ENCODE measurements around the gene MATR3. TPM values are rescaled to one million over a fixed set of nuclear protein-coding genes. Genes with fewer than 3 reads are reported as not detected.

The MATR3 gene, protein sequence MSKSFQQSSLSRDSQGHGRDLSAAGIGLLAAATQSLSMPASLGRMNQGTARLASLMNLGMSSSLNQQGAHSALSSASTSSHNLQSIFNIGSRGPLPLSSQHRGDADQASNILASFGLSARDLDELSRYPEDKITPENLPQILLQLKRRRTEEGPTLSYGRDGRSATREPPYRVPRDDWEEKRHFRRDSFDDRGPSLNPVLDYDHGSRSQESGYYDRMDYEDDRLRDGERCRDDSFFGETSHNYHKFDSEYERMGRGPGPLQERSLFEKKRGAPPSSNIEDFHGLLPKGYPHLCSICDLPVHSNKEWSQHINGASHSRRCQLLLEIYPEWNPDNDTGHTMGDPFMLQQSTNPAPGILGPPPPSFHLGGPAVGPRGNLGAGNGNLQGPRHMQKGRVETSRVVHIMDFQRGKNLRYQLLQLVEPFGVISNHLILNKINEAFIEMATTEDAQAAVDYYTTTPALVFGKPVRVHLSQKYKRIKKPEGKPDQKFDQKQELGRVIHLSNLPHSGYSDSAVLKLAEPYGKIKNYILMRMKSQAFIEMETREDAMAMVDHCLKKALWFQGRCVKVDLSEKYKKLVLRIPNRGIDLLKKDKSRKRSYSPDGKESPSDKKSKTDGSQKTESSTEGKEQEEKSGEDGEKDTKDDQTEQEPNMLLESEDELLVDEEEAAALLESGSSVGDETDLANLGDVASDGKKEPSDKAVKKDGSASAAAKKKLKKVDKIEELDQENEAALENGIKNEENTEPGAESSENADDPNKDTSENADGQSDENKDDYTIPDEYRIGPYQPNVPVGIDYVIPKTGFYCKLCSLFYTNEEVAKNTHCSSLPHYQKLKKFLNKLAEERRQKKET
- total RNA-seq (2014; rRNA removed): 139 and 162 TPM in 2 replicates
- percentile 94 among the genes with signal in this experiment for Bru-seq, nascent RNA
- BruChase-seq, experiment 1, labeled RNA remaining after a 6-hour chase: percentile 95 among the genes with signal in this experiment
- percentile 95 among the genes with signal in this experiment for BruChase-seq, experiment 2, labeled RNA remaining after a 2-hour chase
- long read RNA-seq, full-length matches to known transcripts: 327 of 463 reads
- long read RNA-seq, partial matches to known transcripts: 37 of 463 reads
- long read RNA-seq, other reads (novel, unspliced or antisense): 99 of 463 reads

GRCh38 chr5:139293507-139294373 is at the start of gene MATR3:
Gene MATR3, plus strand, starts transcription at chr5:139293740. Its CDS starts 13,676 bp downstream, at chr5:139307416.
- ChIA-PET CTCF (interaction anchor here (0.6 kb wide), 1 partner anchor 48 kb away, joined by 3 read pairs; the partner anchor contains the start of gene PAIP2), POLR2A (ENCODE audit: unreplicated experiment) (interaction anchor here (0.5 to 1.1 kb wide), 9 partner anchors 11 to 714 kb away, joined by 3 to 17 read pairs (median 4); no protein-coding TSS in a partner anchor)
- no peaks in the 10 kb centered on the region for H3F3A ChIP-seq (ENCODE audit: low read length, unreplicated experiment)
- no peaks in the 10 kb centered on the region for H3K9me3 ChIP-seq (ENCODE audit: low read length)
- TSS peak; percentile 92 for BruUV-seq (replicated peaks)
- peak within 1 kb of the TSS; percentile 85 for H3K4me2 ChIP-seq (ENCODE audit: low read length)
- peak within 1 kb of the TSS; percentile 100 for H3K9ac ChIP-seq (ENCODE audit: low read length)
- peak within 1 kb of the TSS; percentile 88 for H3K27ac ChIP-seq (ENCODE audit: low read length)
- H3K4me1 ChIP-seq (ENCODE audit: insufficient read depth, low read length): peaks cover 21% of the 10 kb centered on the region; the same call in 1 of the 2 replicates
- peaks cover 44% of the 10 kb centered on the region for H4K20me1 ChIP-seq (ENCODE audit: low read length)
- TF ChIP-seq CTCF (conservative IDR thresholded peaks at IDR 0.05; ENCODE audit: low read depth, low read length) (no peak), EZH2phosphoT487 (IDR thresholded peaks at IDR 0.05; ENCODE audit: borderline replicate concordance, low read length) (no peak), EZH2 (IDR thresholded peaks at IDR 0.05; ENCODE audit: low read length, unreplicated experiment) (no peak)
- ATAC-seq: peak; percentile 88
- H3K9me2 ChIP-seq (replicated peaks; ENCODE audit: low read length): no peaks in the 10 kb centered on the region
- 0 out of 2 replicates have a peak, but pooled peaks cover 2% of the 10 kb centered on the region for H3K36me3 ChIP-seq (ENCODE audit: low read depth, low read length)
- DNase-seq: peak; percentile 91
- peak within 1 kb of the TSS; percentile 86 for H2AFZ ChIP-seq (ENCODE audit: low read length)
- H3K27me3 ChIP-seq (ENCODE audit: low read length): no peaks in the 10 kb centered on the region
- H3K79me2 ChIP-seq (ENCODE audit: low read length): peaks cover 57% of the 10 kb centered on the region
- intact Hi-C loops (cut with micrococcal nuclease): loop anchor here (2.0 kb wide), 1 partner anchor 47 kb away; the partner anchor contains the start of gene PAIP2
- peak within 1 kb of the TSS; percentile 97 for H3K4me3 ChIP-seq (ENCODE audit: low read length)

GRCh38 chr5:139245637-139246339 is 47.8 kb upstream of the MATR3 start:
- H3K27ac ChIP-seq (ENCODE audit: low read length): no peak overlapping the region
- H3K4me2 ChIP-seq (ENCODE audit: low read length): peak overlapping the region; percentile 26; the same call in 1 of the 2 replicates
- DNase-seq (no peak), ATAC-seq (no peak; the same call in 1 of the 2 replicates)
- BruUV-seq (replicated peaks): no TSS peak
- intact Hi-C loops (cut with micrococcal nuclease): no loop called here
- no peak overlapping the region for H3K4me3 ChIP-seq (ENCODE audit: low read length)
- no peaks in the 10 kb centered on the region for H3K9me3 ChIP-seq (ENCODE audit: low read length)
- H2AFZ ChIP-seq (ENCODE audit: low read length): peak overlapping the region; percentile 68
- no peaks in the 10 kb centered on the region for H3K36me3 ChIP-seq (ENCODE audit: low read depth, low read length)
- H3K9me2 ChIP-seq (replicated peaks; ENCODE audit: low read length): no peaks in the 10 kb centered on the region
- H3K27me3 ChIP-seq (ENCODE audit: low read length): no peaks in the 10 kb centered on the region
- H4K20me1 ChIP-seq (ENCODE audit: low read length): no peaks in the 10 kb centered on the region
- POLR2A ChIA-PET (ENCODE audit: unreplicated experiment): no interaction called here
- no peaks in the 10 kb centered on the region for H3F3A ChIP-seq (ENCODE audit: low read length, unreplicated experiment)
- H3K4me1 ChIP-seq (ENCODE audit: insufficient read depth, low read length): peaks cover 8% of the 10 kb centered on the region; the same call in 1 of the 2 replicates
- no peak overlapping the region for H3K9ac ChIP-seq (ENCODE audit: low read length)
- CTCF ChIA-PET: no interaction called here
- H3K79me2 ChIP-seq (ENCODE audit: low read length): no peaks in the 10 kb centered on the region
- TF ChIP-seq EZH2 (IDR thresholded peaks at IDR 0.05; ENCODE audit: low read length, unreplicated experiment) (no peak), CTCF (conservative IDR thresholded peaks at IDR 0.05; ENCODE audit: low read depth, low read length) (no peak), EZH2phosphoT487 (IDR thresholded peaks at IDR 0.05; ENCODE audit: borderline replicate concordance, low read length) (no peak)

Data from PC-3 (cell line).